GM19239 (cell line): ENCODE data around the gene ZNF595.
"Not testable (repeated sequence)": the region's sequence is repeated elsewhere in the genome, so short reads cannot be mapped to it uniquely, and the experiment has no call there.

Experiments
- DNase-seq: peaks from one replicate; pipeline ENCODE4 v3.0.0; 2011; ENCODE audit warnings: low spot score; ENCODE audit not compliant: insufficient read length
- FAIRE-seq: peaks from 2 replicates; lab custom pipeline; 2011; peaks lifted over from hg19 to GRCh38; lab: Jason Lieb, UNC

The ZNF595 gene

GRCh38 chr4:52804-53479 lies at the start of gene ZNF595:
TSS of gene ZNF595 (plus strand) at chr4:53321. CDS start at chr4:53489, 168 bp downstream.
- not testable (repeated sequence) for DNase-seq, FAIRE-seq

DNA sequence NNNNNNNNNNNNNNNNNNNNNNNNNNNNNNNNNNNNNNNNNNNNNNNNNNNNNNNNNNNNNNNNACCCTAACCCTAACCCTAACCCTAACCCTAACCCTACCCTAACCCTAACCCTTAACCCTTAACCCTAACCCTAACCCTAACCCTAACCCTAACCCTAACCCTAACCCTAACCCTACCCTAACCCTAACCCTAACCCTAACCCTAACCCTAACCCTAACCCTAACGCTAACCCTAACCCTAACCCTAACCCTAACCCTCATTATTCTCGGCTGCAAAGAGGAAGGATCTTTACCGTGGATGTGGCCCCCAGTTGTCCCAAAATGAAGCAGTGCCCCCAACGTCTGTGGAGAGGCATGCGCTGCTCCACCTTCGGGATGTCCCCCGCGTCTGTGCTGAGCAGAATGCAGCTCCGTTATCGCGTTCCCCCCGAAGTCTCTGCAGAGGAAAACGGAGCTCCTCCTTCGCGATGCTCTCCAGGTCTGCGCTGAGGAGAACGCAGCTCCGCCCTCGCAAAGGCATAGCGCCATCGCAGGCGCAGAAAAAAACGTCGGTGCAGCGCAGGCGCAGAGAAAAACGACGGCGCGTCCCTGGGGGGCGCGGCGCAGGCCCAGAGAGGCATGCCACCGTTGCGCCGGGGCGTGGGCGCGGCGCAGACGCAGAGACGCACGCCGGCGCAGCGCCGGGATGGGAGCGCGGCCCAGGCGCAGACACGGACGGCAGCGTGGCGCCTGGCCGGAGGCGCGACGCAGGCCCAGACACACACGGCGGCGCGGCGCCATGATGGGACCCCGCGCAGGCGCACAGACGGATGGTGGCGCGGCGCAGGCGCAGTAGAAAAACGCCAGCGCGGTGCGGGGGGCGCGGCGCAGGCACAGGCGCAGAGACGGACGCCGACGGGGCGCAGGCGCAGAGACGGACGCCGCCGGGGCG lies 42.9 kb upstream of the ZNF595 start:
- FAIRE-seq = not testable (repeated sequence)

GRCh38 chr4:11095-11815 lies 41.9 kb upstream of the ZNF595 start:
- FAIRE-seq = not testable (repeated sequence)

More for the DNA sequence above, 42.9 kb upstream of the ZNF595 start:
- not testable (repeated sequence) for DNase-seq

DNA sequence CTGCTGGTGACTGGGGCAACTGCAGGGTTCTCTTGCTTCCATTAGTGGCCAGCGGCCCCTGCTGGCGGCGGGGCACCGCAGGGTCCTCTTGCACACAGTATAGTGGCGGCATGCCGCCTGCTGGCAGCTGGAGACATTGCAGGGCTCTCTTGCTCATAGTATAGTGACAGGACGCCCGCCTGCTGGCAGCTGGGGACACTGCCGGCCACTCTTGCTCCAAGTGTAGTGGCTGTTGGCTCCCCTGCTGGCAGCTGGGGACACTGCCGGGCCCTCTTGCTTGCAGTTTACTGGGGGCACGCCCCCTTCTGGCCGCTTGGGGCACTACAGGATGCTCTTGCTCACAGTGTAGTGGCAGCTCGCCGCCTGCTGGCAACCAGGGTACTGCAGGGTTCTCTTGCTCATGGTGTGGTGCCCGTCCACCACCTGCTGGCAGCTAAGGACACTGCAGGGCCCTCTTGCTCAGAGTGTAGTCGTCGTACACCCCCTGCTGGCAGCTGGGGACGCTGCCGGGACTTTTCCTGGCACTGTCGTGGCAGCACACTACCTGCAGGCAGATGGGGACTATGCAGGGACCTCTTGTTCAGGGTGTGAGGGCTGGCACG lies 41.2 kb upstream of the ZNF595 start:
- FAIRE-seq, DNase-seq: not testable (repeated sequence)

More at GRCh38 chr4:11095-11815, 41.9 kb upstream of the ZNF595 start:
- not testable (repeated sequence) for DNase-seq

DNA sequence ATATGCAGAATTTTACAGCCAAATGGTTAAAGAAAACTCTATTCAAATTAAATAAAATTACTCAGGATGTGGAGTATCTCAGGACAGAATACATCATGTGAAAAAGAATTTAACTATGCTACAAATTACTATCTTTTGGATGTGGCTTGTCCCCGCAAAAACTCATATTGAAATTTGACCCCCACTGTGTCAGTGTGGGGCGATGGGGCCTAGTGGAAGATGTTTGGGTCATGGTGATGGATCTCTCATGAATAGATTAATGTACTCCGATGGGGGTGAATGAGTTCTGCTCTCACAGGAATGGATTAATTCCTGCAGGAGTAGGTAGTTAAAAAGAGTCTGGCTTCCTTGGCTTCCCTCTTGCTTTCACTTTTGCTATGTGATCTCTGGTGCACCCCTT lies 35.0 kb upstream of the ZNF595 start:
- DNase-seq, FAIRE-seq: not testable (repeated sequence)

DNA sequence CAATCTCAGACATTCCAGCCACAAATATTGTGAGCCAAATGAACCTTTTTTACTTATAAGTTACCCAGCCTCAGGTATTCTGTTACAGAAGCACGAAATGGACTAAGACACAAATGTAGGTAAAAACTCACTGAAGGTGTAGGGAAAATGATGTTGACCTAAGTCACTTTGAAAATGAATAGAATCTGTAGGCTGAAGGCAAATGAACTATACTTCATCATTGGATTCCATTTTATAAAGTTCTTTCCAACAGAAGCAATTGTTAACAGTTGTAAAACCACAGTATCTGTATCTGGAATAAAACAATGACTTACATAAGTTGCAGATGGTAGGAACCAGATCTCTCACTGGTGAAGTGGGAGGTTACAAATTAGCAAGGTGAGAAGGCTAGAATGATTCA lies 34.5 kb upstream of the ZNF595 start:
- not testable (repeated sequence) for DNase-seq, FAIRE-seq

- not testable (repeated sequence) for FAIRE-seq, DNase-seq
Measured at GRCh38 chr4:22882-23281, 30.2 kb upstream of the ZNF595 start.

GRCh38 chr4:24359-24758 lies 28.8 kb upstream of the ZNF595 start:
- FAIRE-seq = not testable (repeated sequence)

DNA sequence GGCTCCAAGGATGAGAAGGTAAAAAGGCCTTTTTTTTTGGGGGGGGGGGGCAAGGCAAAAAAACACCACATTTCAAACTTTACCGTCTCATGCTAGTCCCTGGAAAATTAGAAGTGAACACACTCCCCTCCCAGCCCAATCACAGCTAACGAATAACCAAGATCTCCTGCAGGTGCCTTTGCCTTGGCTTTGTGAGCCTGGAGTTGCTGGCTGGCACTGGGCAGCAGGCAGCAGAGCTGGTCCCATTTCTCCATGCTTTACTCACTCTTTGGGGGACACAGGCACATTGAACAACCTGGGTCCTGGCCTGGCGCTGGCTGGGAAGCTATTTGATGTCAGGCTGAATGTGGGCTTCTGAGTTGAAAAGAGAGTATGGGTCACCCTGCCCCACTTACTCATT lies 25.6 kb upstream of the ZNF595 start:
- FAIRE-seq, DNase-seq: not testable (repeated sequence)

More at GRCh38 chr4:24359-24758, 28.8 kb upstream of the ZNF595 start:
- not testable (repeated sequence) for DNase-seq

DNA sequence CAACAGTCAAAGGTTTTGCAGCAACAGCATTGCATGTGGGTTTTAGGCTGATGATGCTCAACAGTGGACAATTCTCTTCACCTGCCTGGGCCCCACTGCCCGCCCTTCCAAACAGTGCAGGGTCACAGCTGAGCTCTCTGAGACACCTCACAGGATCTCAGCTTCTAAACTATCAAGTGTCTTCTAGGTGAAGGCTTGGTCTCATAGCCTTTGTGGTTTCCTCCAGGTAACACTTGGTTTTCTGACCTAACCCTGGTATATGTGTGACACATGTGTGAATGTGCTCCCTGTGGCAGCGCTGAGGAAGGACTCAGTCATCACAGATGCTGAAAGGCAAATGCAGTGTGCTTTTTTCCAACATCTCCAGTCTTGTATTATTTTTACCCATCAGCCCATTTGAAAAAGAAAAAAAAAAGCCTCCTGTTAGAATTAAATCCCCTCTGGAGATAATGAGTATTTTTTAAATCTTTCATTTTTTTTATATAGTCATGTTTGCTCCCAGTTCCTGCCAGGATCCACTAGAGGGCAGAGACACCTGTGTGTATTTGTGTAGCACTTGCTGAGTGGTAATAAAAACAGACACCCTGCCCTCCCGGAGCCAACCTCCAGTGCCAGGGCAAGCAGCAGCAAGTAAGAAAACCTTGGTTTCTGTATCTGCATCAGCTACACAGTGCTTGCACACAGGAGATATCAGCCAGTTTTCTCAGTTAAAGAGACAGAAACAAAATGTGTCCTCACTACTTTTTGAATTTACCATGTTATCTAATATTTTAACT lies 24.2 kb upstream of the ZNF595 start:
- FAIRE-seq = not testable (repeated sequence)

GRCh38 chr4:33314-33713 lies 19.8 kb upstream of the ZNF595 start:
- FAIRE-seq, DNase-seq: not testable (repeated sequence)

More for the DNA sequence above, 24.2 kb upstream of the ZNF595 start:
- DNase-seq = not testable (repeated sequence)

- FAIRE-seq, DNase-seq: not testable (repeated sequence)
Measured at GRCh38 chr4:36559-37415, 16.3 kb upstream of the ZNF595 start.

- not testable (repeated sequence) for DNase-seq, FAIRE-seq
Measured at GRCh38 chr4:38202-38601, 14.9 kb upstream of the ZNF595 start.

DNA sequence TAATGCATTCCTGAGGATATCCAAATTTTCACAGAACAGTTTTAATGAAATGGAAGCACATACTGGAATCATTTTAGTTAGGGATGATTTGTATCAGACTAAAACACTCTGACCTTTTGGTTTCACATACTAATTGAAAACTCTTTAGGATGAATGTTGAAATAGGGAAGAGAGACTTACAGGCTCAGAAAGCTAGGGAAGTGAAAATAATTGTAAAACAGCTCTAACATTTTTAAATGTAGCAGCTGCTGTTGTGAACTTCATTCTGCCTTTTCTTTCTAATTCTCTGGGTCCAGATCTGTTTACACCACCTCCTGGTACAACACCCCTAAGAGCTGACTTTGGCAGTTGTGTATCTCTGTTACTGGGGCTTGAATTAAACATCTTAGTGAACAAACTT lies 9.7 kb upstream of the ZNF595 start:
- not testable (repeated sequence) for FAIRE-seq, DNase-seq

DNA sequence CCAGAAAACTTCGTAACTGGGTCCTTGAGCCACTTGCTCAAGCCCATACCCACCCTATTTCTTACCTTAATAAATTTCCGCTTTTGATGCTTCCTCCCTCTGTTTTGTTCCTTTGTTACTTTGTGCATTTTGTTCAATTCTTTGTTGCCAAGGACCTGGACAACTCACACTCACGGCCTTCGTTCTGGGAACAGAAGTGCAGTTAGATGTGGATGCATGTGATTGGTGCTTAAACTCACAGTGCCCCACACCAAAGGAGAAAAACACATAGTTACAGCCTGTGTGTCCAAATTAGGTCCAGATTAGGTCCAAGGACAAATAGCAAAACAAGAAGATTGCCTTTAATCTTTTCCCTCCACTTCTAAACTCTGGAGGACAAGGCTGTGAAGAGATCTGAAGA lies 1.9 kb upstream of the ZNF595 start:
- FAIRE-seq, DNase-seq: not testable (repeated sequence)

DNA sequence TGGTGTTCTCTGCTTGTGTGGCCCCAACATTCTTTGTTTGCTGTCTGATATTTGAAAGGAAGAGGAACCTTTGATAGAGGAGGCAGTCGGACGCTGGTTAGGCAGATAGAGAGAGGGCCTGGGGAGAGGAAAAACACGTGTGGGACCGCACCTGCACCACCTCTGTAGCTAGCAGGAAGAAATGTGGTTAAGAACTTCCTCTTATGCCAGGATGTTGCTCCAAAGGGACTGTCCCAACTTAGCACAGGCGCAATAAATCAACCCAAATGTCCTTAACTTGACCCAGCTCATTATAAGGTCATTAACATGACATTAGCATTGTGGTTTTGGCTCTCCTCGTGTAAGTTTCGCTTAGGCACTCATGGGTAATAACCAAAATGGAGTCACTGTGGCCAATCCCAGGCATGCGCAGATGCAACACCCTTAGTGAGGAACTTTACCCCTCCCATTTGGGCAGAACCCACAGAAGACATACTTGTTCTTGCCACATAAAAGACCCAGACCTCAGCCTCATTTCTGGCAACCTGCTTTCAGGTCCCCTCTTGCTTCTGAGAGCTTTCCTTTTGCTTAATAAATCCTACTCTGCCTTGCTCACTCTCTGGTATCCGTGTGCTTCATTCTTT lies 1.4 kb upstream of the ZNF595 start:
- FAIRE-seq, DNase-seq: not testable (repeated sequence)

DNA sequence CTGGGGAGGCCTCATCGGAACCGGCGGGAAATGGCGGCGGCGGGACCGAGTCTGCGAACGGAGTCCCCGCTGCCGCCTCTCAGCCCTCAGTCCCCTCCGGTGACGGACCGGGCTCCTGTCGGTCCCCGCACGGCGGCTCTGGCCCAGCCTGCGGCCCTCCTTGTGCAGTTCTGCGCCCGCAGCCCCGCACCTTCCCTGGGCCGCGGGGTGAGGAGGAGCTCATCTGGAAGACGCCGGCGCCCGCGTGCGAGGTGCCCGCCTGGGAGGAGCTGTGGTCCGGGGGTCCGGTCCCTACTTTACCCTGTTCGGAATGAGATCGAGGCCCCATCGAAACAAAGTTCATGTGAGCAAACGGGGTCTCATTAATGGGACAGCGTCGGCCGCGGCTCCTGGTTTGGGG lies 400 bp downstream of the ZNF595 start:
- FAIRE-seq, DNase-seq: not testable (repeated sequence)
